Measurements from ENCODE around the gene SHANK3.

SHANK3 gene

DNA sequence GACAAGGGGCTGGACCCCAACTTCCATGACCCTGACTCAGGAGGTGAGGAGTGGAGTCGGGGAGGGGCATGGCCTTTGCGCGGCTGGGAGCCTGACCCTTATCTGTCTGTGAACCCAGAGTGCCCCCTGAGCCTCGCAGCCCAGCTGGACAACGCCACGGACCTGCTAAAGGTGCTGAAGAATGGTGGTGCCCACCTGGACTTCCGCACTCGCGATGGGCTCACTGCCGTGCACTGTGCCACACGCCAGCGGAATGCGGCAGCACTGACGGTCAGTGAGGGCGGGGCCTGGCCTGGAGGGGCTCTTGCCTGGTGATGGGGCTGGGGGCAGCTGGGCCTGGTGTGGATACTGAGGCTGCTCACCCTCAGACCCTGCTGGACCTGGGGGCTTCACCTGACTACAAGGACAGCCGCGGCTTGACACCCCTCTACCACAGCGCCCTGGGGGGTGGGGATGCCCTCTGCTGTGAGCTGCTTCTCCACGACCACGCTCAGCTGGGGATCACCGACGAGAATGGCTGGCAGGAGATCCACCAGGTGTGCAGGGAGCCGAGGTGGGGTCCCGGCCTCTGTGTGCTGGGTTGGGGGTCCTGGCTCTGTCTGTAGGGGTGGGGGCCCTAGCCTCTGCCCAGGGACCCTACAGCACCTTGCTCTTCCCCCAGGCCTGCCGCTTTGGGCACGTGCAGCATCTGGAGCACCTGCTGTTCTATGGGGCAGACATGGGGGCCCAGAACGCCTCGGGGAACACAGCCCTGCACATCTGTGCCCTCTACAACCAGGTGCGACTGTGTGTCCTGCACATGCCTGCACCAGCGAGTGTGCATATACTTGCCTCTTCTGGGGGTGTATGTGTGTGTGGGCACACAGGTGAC lies 6.3 kb downstream of the SHANK3 start:
- DNase-seq = no peak

DNA sequence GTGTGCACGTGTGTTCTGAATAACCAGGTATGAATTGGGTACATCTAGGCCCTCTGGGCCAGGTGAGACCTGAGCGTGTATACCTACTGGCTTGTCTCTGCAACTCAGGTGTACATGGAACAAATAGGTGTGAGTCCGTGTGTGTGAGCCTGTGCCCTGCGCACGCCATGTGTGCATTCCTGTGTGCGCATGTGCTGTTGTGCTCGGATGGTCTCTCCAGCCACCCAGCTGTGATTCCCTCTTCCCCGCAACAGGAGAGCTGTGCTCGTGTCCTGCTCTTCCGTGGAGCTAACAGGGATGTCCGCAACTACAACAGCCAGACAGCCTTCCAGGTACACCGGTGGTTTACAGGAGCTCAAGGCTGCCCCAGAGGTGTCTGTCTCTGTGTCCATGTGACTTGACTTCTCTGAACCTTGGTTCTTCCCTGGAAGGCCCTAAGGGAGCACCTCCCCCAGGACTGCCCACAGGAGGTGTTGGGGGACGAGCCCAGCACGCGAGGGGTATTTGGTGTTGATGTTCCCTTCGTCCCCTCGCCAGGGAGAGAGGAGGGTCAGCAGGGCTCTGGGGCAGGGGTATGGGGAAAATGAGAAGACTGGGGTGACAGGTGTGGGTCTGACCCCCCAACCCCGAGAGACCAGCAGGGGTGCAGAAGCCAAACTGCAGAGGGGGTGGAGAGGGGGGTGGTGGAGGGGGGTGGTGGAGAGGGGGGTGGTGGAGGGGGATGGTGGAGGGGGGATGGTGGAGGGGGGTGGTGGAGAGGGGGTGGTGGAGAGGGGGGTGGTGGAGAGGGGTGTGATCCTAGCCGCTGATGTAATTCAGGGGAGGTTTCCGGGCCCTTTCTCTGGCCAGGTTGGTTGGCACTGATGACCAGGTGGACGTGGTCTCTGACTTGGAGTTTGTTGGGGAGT lies 10.7 kb downstream of the SHANK3 start:
- DNase-seq = no peak

- DNase-seq = peak; percentile 6
These were observed 11.4 kb downstream of the SHANK3 start for GRCh38 chr22:50683994-50684371.

DNA sequence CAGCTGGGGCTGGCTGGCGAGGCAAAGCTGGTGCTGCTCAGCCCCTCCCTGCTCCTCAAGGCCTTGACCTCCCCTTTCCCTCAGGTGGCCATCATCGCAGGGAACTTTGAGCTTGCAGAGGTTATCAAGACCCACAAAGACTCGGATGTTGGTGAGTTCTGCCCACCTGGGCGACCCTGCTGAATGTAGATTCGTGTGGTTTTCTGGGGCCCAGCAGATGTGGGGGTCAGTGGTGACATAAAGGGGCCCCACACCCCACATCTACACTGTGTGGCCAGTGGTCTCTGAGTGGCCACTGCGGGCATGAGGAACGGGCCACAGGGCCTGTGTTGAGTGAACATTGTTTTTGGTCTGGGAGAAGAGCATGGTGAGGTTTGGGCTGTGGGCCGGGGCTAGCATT lies 11.9 kb downstream of the SHANK3 start:
- no peak for DNase-seq

GRCh38 chr22:50684986-50685385 lies 12.4 kb downstream of the SHANK3 start:
- no peak for DNase-seq

- no peak for DNase-seq
These were observed 14.2 kb downstream of the SHANK3 start for GRCh38 chr22:50686794-50687193.

- DNase-seq = no peak
These were observed 15.2 kb downstream of the SHANK3 start for GRCh38 chr22:50687829-50688228.

GRCh38 chr22:50688448-50688847 lies 15.8 kb downstream of the SHANK3 start:
- peak; percentile 8 for DNase-seq

GRCh38 chr22:50691521-50691920 lies 18.9 kb downstream of the SHANK3 start:
- DNase-seq = peak; percentile 20

GRCh38 chr22:50693462-50693861 lies 20.8 kb downstream of the SHANK3 start:
- DNase-seq = no peak

- no peak for DNase-seq
These were observed 21.5 kb downstream of the SHANK3 start for GRCh38 chr22:50694099-50694605.

GRCh38 chr22:50694766-50695420 lies 22.3 kb downstream of the SHANK3 start:
- DNase-seq = no peak

GRCh38 chr22:50695421-50696250 lies 23.0 kb downstream of the SHANK3 start:
- no peak for DNase-seq

DNA sequence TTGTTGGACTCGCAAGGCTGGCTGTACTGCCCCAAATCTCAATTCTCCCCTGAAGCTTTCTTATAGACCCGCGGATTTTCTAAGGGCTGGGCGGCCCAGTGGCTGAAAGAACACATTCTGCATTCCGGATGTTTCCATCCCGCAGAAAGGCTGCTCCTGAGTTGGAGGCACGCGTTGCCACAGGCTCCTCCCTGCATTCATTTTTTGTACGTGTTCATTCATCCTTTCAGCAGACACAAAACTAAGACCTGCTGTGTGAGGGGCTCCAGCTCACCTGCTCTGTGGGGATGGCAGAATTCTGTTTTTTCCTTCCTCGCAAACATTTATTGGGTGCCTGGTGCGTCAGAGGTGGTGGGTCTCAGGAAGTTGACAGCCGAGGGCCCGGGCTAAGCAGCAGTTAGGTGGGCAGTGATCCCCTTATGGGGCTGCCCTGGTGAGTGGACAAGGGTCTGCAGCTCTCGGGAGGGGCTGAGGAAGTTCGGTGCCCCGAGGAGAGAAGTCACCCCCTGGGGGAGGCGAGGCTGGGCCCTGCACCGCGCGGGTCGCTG lies 23.7 kb downstream of the SHANK3 start:
- DNase-seq = no peak

GRCh38 chr22:50696799-50697561 lies 24.4 kb downstream of the SHANK3 start:
- no peak for DNase-seq

DNA sequence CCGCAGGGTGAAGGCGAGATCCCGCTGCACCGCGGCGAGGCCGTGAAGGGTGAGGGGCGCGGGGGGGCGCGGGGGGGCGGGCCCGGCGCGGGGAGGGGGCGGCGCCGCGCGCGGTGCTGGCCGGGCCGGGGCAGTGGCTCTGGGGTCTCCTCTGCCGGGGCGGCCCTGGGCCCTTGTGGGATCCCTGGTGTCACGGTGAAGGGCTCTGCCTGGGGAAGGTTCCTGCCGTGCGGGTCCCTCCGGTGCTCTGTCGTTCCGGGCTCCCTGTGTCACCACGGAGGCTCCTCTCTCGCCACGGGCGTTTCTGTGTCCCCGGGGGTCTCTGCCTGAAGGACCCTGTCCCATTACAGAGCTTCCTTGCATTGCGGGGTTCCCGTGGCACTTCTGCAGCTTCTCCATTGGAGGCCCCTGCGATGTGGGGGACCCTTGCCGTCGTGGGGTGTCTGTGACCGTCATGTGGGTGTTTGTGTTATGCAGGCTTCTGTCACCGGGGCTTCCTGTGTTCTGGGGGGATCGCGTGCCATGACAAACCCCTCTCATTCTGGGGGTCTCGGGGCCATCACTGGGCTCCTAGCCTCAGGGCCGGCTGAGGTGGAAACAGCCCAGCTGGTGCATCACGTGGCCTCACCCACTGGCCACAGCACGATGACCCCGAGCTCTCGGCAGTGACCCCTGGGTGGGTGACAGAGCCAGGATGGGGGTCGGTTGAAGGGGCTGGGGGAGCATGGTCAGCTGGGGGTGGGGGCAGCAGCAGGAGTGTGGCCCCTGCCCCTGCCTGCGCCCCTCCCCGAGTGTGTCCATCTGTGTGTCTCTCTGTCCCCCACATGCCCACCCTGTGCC lies 25.3 kb downstream of the SHANK3 start:
- no peak for DNase-seq

- DNase-seq = no peak
These were observed 25.9 kb downstream of the SHANK3 start for GRCh38 chr22:50698546-50698945.

DNA sequence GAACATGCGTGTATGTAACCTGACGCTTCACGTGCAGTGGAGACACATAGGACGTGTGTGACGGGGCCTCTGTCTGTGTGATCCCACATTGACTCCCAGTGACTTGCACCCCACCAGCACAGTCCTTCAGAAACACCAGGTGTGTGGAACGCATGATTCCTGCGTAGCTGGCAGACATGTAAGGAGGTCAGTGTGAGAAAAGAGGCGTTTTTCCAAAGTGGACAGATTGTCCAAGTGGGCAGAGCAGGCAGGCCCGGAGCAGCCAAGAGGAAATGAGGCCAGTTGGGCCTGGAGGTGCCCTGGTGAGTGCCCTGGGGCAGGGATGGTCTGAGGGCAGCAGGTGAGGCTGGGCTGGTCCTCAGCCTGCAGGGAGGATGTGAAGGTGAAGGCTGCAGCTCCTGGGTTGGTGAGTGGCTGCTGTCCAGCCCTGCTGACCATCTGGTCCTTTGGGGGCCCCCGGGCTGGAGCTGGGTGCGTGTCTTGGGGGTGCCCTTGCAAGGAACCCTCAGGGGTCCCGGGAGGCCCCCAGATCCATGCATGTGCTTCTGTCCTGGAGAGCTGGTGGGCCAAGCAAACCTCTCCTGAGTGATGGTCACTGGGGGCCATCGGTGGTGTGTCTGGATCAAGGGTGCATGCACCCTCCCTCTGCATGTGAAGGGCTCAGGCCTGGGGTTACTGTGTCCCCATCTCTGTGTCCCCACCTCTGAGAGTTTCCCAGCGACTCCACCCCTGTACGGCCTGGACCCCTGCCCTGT lies 26.6 kb downstream of the SHANK3 start:
- no peak for DNase-seq

DNA sequence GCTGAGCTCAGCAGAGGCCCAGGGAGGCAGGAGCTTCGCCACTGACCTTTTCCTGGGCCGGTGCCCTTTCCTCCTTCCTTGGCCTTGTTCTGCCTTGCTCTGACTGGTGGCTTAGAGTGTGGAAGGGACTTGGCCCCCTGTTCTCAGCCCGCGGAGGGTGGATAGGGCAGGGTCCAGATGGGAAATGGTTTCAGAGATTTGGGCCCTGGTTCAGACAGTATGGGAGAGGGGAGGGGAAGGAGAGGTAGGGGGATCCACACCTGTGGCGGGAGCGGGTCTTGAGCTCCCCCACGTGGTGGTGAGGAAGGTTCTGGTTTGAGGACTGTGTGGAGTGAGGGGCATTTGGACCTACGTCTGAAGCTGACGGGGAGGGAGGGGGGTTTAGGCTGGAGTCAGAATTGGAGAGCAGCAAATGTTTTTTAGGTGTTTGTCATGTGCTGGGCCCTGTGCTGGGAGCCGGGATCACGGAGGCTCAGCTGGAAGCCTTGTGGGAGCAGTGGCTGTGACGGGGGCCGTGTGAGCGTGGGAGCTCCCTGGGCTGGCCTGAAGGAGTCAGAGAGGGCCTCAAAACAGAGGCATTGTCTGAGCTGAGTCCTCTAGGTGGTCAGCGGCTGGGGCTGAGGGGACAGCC lies 27.2 kb downstream of the SHANK3 start:
- no peak for DNase-seq

Data from femur (tissue), 1 donor.